Stimulated activated CD8-positive, alpha-beta memory T cell treated with anti-CD3 and anti-CD28 coated beads, Interleukin-12 subunit alpha, Interleukin-12 subunit beta, amount 100 ng/mL, for 1 hour (primary cell): ENCODE data around the gene OLR1.
"Not testable (repeated sequence)": the region's sequence is repeated elsewhere in the genome, so short reads cannot be mapped to it uniquely, and the experiment has no call there.

Experiments used
- DNase-seq: peaks from one replicate; pipeline ENCODE4 v3.0.0-alpha.2; 2020; ENCODE audit warnings: low read depth

OLR1 gene

GRCh38 chr12:10190558-10191388 is 18.8 kb upstream of the OLR1 start:
- peak; percentile 28 for DNase-seq

- no peak for DNase-seq
These were observed 17.7 kb upstream of the OLR1 start for GRCh38 chr12:10189653-10190052.

- not testable (repeated sequence) for DNase-seq
These were observed 15.0 kb upstream of the OLR1 start for GRCh38 chr12:10186958-10187357.

GRCh38 chr12:10186299-10186698 is 14.4 kb upstream of the OLR1 start:
- no peak for DNase-seq

- no peak for DNase-seq
These were observed 12.4 kb upstream of the OLR1 start for GRCh38 chr12:10184261-10184843.

- no peak for DNase-seq
These were observed 10.6 kb upstream of the OLR1 start for GRCh38 chr12:10182354-10183049.

GRCh38 chr12:10179776-10180181 is 7.8 kb upstream of the OLR1 start:
- DNase-seq: no peak

GRCh38 chr12:10178821-10179220 is 6.9 kb upstream of the OLR1 start, which contains the start of gene TMEM52B:
TMEM52B (plus strand) TSS chr12:10179032; CDS start chr12:10179575, 543 bp downstream.
- no peak for DNase-seq

GRCh38 chr12:10175846-10176636 is 4.1 kb upstream of the OLR1 start:
- DNase-seq: no peak

- DNase-seq: no peak
These were observed 3.2 kb upstream of the OLR1 start for GRCh38 chr12:10174986-10175614.

- DNase-seq: no peak
These were observed 1.7 kb downstream of the OLR1 start for GRCh38 chr12:10170216-10170615.

- no peak for DNase-seq
These were observed 2.8 kb downstream of the OLR1 start for GRCh38 chr12:10169104-10169503.

GRCh38 chr12:10167599-10167998 is 4.3 kb downstream of the OLR1 start:
- DNase-seq: no peak

GRCh38 chr12:10165421-10165820 is 6.5 kb downstream of the OLR1 start:
- no peak for DNase-seq

- no peak for DNase-seq
These were observed 8.8 kb downstream of the OLR1 start for GRCh38 chr12:10163084-10163483.

GRCh38 chr12:10160617-10161385 is 11.1 kb downstream of the OLR1 start:
- DNase-seq: no peak

GRCh38 chr12:10159280-10159679 is 12.7 kb downstream of the OLR1 start:
- no peak for DNase-seq

- no peak for DNase-seq
These were observed 13.5 kb downstream of the OLR1 start for GRCh38 chr12:10158406-10158805.

GRCh38 chr12:10155966-10156365 is 16.0 kb downstream of the OLR1 start:
- DNase-seq: no peak

GRCh38 chr12:10154145-10154496 is 17.8 kb downstream of the OLR1 start:
- DNase-seq: no peak
